ENCODE data around the gene ANKMY1. TPM values are rescaled to one million over a fixed set of nuclear protein-coding genes. Genes with fewer than 3 reads are reported as not detected.

ANKMY1 gene
- total and polyA plus RNA-seq, 2 of the 13 experiments (the other 11 are each of a cell fraction or from before 2014, with no cell fraction given): 11.7 to 18.8 TPM

- TF ChIP-seq ZNF556 (CRISPR knock-in tag; IDR thresholded peaks at IDR 0.05; ENCODE audit: borderline replicate concordance): 0 out of 2 replicates have a peak, but pooled peaks have one; percentile 83
- peak; percentile 40; the same call in 1 of the 2 replicates for TF ChIP-seq BATF2 (CRISPR knock-in tag; IDR thresholded peaks at IDR 0.05)
- no peak for TF ChIP-seq LRRFIP1 (CRISPR knock-in tag; conservative IDR thresholded peaks at IDR 0.05)
- no peak for TF ChIP-seq ZFP90 (CRISPR knock-in tag; IDR thresholded peaks at IDR 0.05; ENCODE audit: borderline replicate concordance)
- no peak for TF ChIP-seq ATF3 (CRISPR knock-in tag; IDR thresholded peaks at IDR 0.05)
- TF ChIP-seq HCFC1 (IDR thresholded peaks at IDR 0.05; ENCODE audit: low read depth, low read length): no peak
- peak; percentile 51; the same call in 1 of the 2 replicates for TF ChIP-seq GATAD1 (CRISPR knock-in tag; IDR thresholded peaks at IDR 0.05)
- TF ChIP-seq ZNF142 (CRISPR knock-in tag; IDR thresholded peaks at IDR 0.05): peak; percentile 70; the same call in 1 of the 2 replicates
- TF ChIP-seq SPEN (CRISPR knock-in tag; IDR thresholded peaks at IDR 0.05; ENCODE audit: low read depth): peak; percentile 72
- TF ChIP-seq ZFP36L2 (CRISPR knock-in tag; IDR thresholded peaks at IDR 0.05): no peak
- TF ChIP-seq KMT2B (CRISPR knock-in tag; IDR thresholded peaks at IDR 0.05): no peak
- TF ChIP-seq ZSCAN20 (CRISPR knock-in tag; IDR thresholded peaks at IDR 0.05; ENCODE audit: borderline replicate concordance): no peak
- TF ChIP-seq YEATS4 (CRISPR knock-in tag; IDR thresholded peaks at IDR 0.05; ENCODE audit: borderline replicate concordance): peak; percentile 33; the same call in 1 of the 2 replicates
- peak; percentile 44 for TF ChIP-seq AGO2 (optimal IDR thresholded peaks at IDR 0.05; ENCODE audit: low read depth, low read length)
- no peak for TF ChIP-seq ZNF136 (CRISPR knock-in tag; IDR thresholded peaks at IDR 0.05; ENCODE audit: low read depth)
- peak; percentile 62 for TF ChIP-seq UBTF (CRISPR knock-in tag; IDR thresholded peaks at IDR 0.05)
- 0 out of 2 replicates have a peak, but pooled peaks have one; percentile 26 for TF ChIP-seq ZNF589 (CRISPR knock-in tag; conservative IDR thresholded peaks at IDR 0.05)
Measured at GRCh38 chr2:240604939-240605716, 47.3 kb upstream of the ANKMY1 start (continued).

Data from HepG2 (cell line).